Neural progenitor cell (in vitro differentiated cells): Measurements from ENCODE around the gene MBTPS1. TPM values are rescaled to one million over a fixed set of nuclear protein-coding genes. Genes with fewer than 3 reads are reported as not detected.

ENCODE experiments used
- DNase-seq: peaks from one replicate; pipeline ENCODE4 v3.0.0-alpha.2; 2016; ENCODE audit warnings: low spot score
- H2AFZ ChIP-seq: fragments of 200-600 bp; sonication (generic); replicated peaks from 2 replicates; pipeline ENCODE4 v1.6.1; 2016; ENCODE audit warnings: antibody characterized with exemption
- H3F3A ChIP-seq: fragments of 200-600 bp; sonication (generic); 2 replicates; pipeline ENCODE4 v1.6.1; 2016; ENCODE audit warnings: antibody characterized with exemption, low read depth
- H3K27ac ChIP-seq: fragments of 200-600 bp; sonication (generic); 2 replicates; pipeline ENCODE4 v1.5.1; 2016; ENCODE audit warnings: mild to moderate bottlenecking
- H3K27me3 ChIP-seq: fragments of 200-600 bp; sonication (generic); 2 replicates; pipeline ENCODE4 v1.6.1; 2016; ENCODE audit warnings: mild to moderate bottlenecking, moderate library complexity
- H3K36me3 ChIP-seq: fragments of 200-600 bp; sonication (generic); 2 replicates; pipeline ENCODE4 v1.5.1; 2016
- H3K4me1 ChIP-seq: fragments of 200-600 bp; sonication (generic); 2 replicates; pipeline ENCODE4 v1.6.1; 2016; ENCODE audit warnings: mixed run types
- H3K4me2 ChIP-seq: fragments of 200-600 bp; sonication (generic); 2 replicates; pipeline ENCODE4 v1.6.1; 2016
- H3K4me3 ChIP-seq: fragments of 200-600 bp; sonication (generic); 2 replicates; pipeline ENCODE4 v1.5.1; 2016
- H3K79me2 ChIP-seq: fragments of 200-600 bp; sonication (generic); 2 replicates; pipeline ENCODE4 v1.6.1; 2016; ENCODE audit warnings: low read depth
- H3K9ac ChIP-seq: fragments of 200-600 bp; sonication (generic); 2 replicates; pipeline ENCODE4 v1.6.1; 2016
- H3K9me3 ChIP-seq: fragments of 200-600 bp; sonication (generic); 2 replicates; pipeline ENCODE4 v1.5.1; 2016; ENCODE audit warnings: low read depth
- H4K20me1 ChIP-seq: fragments of 200-600 bp; sonication (generic); 2 replicates; pipeline ENCODE4 v1.6.1; 2016; ENCODE audit warnings: low read depth
- H3K27ac Mint-ChIP-seq: 3 replicates; pipeline ENCODE4 v1.8.0; 2021; ENCODE audit warnings: mixed read lengths
- H3K27me3 Mint-ChIP-seq: 2 replicates; pipeline ENCODE4 v1.8.0; 2022; ENCODE audit warnings: low read depth, mild to moderate bottlenecking, inconsistent platforms, moderate library complexity, mixed read lengths; ENCODE audit not compliant: insufficient read depth
- H3K36me3 Mint-ChIP-seq: 3 replicates; pipeline ENCODE4 v1.8.0; 2021; ENCODE audit warnings: mixed read lengths
- H3K4me1 Mint-ChIP-seq: 3 replicates; pipeline ENCODE4 v1.8.0; 2021; ENCODE audit warnings: mixed read lengths
- H3K4me3 Mint-ChIP-seq: 3 replicates; pipeline ENCODE4 v1.8.0; 2021; ENCODE audit warnings: mild to moderate bottlenecking, moderate library complexity, mixed read lengths
- H3K9me3 Mint-ChIP-seq: 3 replicates; pipeline ENCODE4 v1.8.0; 2020; ENCODE audit warnings: mixed read lengths
- CTCF ChIP-seq: fragments of 200-600 bp; sonication (generic); IDR thresholded peaks from 2 replicates; pipeline ENCODE4 v1.5.1; 2017; ENCODE audit warnings: antibody characterized with exemption, mild to moderate bottlenecking
- EZH2 ChIP-seq: fragments of 200-600 bp; sonication (generic); IDR thresholded peaks from 2 replicates; pipeline ENCODE4 v1.6.1; 2017; ENCODE audit warnings: antibody characterized with exemption, mild to moderate bottlenecking, moderate library complexity
- EZH2phosphoT487 ChIP-seq: fragments of 200-600 bp; sonication (generic); IDR thresholded peaks from 2 replicates; pipeline ENCODE4 v1.6.1; 2017; ENCODE audit warnings: antibody characterized with exemption
- total RNA-seq: library from RNA; depleted of rRNA; stranded (reverse); fragments of >200 nt; gene quantifications from 2 replicates; pipeline ENCODE4 v1.2.3, GENCODE V29; 2015; ENCODE audit warnings: low replicate concordance

MBTPS1 gene
- total RNA-seq, 1 donor from 2014 or later: 52.3 TPM

DNA sequence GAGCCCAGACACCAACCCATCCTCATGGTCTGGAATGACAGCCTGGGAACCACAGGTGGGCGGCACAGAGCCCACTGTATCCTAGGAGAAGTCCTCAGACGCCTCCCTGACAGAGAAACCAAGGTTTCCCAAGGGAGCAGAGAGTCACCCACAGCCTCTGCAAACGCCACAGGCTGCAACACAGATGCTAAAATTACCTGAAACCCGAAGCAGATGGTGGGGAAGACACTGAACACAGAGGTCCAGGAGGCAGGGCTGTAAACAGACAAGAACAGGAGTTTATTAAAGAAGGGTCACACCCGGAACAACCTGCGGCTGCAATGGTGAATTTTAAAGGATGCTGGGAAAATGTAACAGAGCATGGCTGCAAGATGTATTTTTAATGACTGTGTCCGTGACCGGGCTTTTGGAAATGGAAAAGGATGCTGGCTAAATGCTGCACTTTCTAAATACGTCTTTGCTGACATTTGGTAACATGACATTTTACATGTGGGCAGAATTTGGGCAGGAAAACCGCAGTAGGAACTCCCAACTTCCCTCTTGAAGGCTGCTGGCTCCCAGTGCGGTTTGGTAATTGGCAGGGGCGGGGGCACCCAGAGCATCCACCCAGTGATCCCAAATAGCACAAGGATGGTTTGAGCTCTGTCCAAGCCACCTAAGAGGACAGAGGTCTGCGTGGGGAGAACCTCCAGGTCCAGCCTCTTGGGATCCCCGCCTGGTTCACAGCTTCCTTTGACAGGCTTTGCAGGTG lies 87.3 kb downstream of the MBTPS1 start:
- Histone ChIP-seq H3K27me3 (no peaks in the 10 kb centered on the region), H3K9me3 (no peaks in the 10 kb centered on the region), H3K4me3 (no peak overlapping the region), H3K4me2 (no peak overlapping the region), H3K9ac (no peak overlapping the region), H4K20me1 (no peaks in the 10 kb centered on the region), H3K79me2 (no peaks in the 10 kb centered on the region), H3K36me3 (no peaks in the 10 kb centered on the region), H2AFZ (no peak overlapping the region), H3K4me1 (peaks cover 33% of the 10 kb centered on the region), H3F3A (peaks cover 10% of the 10 kb centered on the region), H3K27ac (no peak overlapping the region)
- Mint-ChIP-seq H3K27ac (peak overlapping the region; percentile 66), H3K36me3 (no peaks in the 10 kb centered on the region), H3K9me3 (peaks cover 1% of the 10 kb centered on the region), H3K4me3 (no peak overlapping the region), H3K4me1 (peaks cover 54% of the 10 kb centered on the region), H3K27me3 (peaks cover 11% of the 10 kb centered on the region)
- no peak for DNase-seq
- TF ChIP-seq EZH2 (no peak), CTCF (no peak), EZH2phosphoT487 (no peak)

- peak overlapping the region; percentile 50 for H3K27ac Mint-ChIP-seq
- H3K9me3 ChIP-seq: no peaks in the 10 kb centered on the region
- no peak overlapping the region for H3K27ac ChIP-seq
- H3K9ac ChIP-seq: no peak overlapping the region
- no peaks in the 10 kb centered on the region for H3K27me3 ChIP-seq
- peaks cover 32% of the 10 kb centered on the region for H3K4me1 ChIP-seq
- DNase-seq: no peak
- peaks cover 54% of the 10 kb centered on the region for H3K4me1 Mint-ChIP-seq
- no peaks in the 10 kb centered on the region for H3K79me2 ChIP-seq
- H2AFZ ChIP-seq: peak overlapping the region; percentile 42
- no peak overlapping the region for H3K4me3 ChIP-seq
- peak overlapping the region; percentile 11 for H3K4me3 Mint-ChIP-seq
- no peaks in the 10 kb centered on the region for H4K20me1 ChIP-seq
- no peak for TF ChIP-seq EZH2
- no peak for TF ChIP-seq CTCF
- TF ChIP-seq EZH2phosphoT487: no peak
- no peaks in the 10 kb centered on the region for H3K9me3 Mint-ChIP-seq
- peaks cover 12% of the 10 kb centered on the region for H3K27me3 Mint-ChIP-seq
- H3K36me3 Mint-ChIP-seq: no peaks in the 10 kb centered on the region
- no peaks in the 10 kb centered on the region for H3K36me3 ChIP-seq
- peaks cover 18% of the 10 kb centered on the region for H3F3A ChIP-seq
- H3K4me2 ChIP-seq: no peak overlapping the region
Observed at GRCh38 chr16:84027625-84028024, 89.1 kb downstream of the MBTPS1 start.

DNA sequence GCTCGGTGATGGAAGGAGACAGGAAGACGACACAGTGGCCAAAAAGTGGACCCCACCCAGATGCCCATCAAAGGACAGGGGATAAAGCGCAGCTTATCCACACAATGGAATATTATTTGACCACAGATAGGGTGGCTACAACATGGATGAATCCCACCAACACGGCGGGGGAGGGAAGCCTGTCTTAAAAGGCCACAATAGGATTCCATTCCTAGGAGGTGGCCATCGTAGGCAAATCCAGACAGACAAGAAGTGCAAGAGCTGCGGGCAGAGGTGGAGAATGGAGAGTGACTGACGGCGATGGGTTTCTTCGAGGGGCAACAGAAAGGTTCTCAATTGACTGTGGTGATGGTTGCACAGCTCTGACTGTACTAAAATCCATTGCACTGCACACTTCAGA lies 90.1 kb downstream of the MBTPS1 start:
- no peaks in the 10 kb centered on the region for H4K20me1 ChIP-seq
- Mint-ChIP-seq H3K4me3 (peak overlapping the region; percentile 22), H3K27ac (peak overlapping the region; percentile 10), H3K36me3 (peaks cover under 1% of the 10 kb centered on the region), H3K4me1 (peaks cover 53% of the 10 kb centered on the region), H3K9me3 (peaks cover 7% of the 10 kb centered on the region), H3K27me3 (peaks cover 12% of the 10 kb centered on the region)
- H3K4me3 ChIP-seq: no peak overlapping the region
- peaks cover 4% of the 10 kb centered on the region for H3K9me3 ChIP-seq
- no peak overlapping the region for H3K4me2 ChIP-seq
- H3K27ac ChIP-seq: no peak overlapping the region
- H3K27me3 ChIP-seq: no peaks in the 10 kb centered on the region
- H2AFZ ChIP-seq: no peak overlapping the region
- peak; percentile 50 for DNase-seq
- TF ChIP-seq EZH2 (no peak), EZH2phosphoT487 (no peak), CTCF (no peak)
- H3F3A ChIP-seq: peaks cover 9% of the 10 kb centered on the region
- H3K79me2 ChIP-seq: no peaks in the 10 kb centered on the region
- no peaks in the 10 kb centered on the region for H3K36me3 ChIP-seq
- H3K9ac ChIP-seq: no peak overlapping the region
- peaks cover 25% of the 10 kb centered on the region for H3K4me1 ChIP-seq
